ENCODE measurements around the gene CCDC88C. TPM values are rescaled to one million over a fixed set of nuclear protein-coding genes. Genes with fewer than 3 reads are reported as not detected.

The CCDC88C gene
- total and polyA plus RNA-seq, 2 experiments from 2014 or later = 23.6 to 60.7 TPM

DNA sequence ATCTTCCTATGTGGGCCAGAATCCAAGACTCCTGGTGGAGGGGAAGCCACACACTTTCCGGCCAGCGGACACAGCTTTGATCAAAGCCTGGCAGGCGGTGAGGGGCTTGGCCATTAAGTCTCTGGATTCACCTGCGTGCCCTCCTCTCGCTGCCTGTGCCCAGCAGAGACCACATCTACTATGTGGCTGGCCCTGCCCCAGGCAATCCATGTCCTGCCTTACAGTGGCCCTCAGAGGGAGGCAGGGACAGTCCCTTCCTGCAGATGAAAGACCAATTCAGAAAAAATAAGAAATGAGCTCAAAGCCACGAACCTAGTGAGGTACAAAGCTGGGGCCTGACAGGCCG, 90.4 kb downstream of the CCDC88C start (continued):
- TF ChIP-seq EZH2 (IDR thresholded peaks at IDR 0.05; ENCODE audit: low read depth, unreplicated experiment) = no peak
- no peak for TF ChIP-seq ZNF331 (CRISPR knock-in tag; IDR thresholded peaks at IDR 0.05; ENCODE audit: low read depth)
- TF ChIP-seq, protein P1, sequence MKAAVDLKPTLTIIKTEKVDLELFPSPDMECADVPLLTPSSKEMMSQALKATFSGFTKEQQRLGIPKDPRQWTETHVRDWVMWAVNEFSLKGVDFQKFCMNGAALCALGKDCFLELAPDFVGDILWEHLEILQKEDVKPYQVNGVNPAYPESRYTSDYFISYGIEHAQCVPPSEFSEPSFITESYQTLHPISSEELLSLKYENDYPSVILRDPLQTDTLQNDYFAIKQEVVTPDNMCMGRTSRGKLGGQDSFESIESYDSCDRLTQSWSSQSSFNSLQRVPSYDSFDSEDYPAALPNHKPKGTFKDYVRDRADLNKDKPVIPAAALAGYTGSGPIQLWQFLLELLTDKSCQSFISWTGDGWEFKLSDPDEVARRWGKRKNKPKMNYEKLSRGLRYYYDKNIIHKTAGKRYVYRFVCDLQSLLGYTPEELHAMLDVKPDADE (IDR thresholded peaks at IDR 0.05) = no peak
- no peak for TF ChIP-seq STAT1 (IDR thresholded peaks at IDR 0.05; ENCODE audit: unreplicated experiment)
- TF ChIP-seq, protein P2, sequence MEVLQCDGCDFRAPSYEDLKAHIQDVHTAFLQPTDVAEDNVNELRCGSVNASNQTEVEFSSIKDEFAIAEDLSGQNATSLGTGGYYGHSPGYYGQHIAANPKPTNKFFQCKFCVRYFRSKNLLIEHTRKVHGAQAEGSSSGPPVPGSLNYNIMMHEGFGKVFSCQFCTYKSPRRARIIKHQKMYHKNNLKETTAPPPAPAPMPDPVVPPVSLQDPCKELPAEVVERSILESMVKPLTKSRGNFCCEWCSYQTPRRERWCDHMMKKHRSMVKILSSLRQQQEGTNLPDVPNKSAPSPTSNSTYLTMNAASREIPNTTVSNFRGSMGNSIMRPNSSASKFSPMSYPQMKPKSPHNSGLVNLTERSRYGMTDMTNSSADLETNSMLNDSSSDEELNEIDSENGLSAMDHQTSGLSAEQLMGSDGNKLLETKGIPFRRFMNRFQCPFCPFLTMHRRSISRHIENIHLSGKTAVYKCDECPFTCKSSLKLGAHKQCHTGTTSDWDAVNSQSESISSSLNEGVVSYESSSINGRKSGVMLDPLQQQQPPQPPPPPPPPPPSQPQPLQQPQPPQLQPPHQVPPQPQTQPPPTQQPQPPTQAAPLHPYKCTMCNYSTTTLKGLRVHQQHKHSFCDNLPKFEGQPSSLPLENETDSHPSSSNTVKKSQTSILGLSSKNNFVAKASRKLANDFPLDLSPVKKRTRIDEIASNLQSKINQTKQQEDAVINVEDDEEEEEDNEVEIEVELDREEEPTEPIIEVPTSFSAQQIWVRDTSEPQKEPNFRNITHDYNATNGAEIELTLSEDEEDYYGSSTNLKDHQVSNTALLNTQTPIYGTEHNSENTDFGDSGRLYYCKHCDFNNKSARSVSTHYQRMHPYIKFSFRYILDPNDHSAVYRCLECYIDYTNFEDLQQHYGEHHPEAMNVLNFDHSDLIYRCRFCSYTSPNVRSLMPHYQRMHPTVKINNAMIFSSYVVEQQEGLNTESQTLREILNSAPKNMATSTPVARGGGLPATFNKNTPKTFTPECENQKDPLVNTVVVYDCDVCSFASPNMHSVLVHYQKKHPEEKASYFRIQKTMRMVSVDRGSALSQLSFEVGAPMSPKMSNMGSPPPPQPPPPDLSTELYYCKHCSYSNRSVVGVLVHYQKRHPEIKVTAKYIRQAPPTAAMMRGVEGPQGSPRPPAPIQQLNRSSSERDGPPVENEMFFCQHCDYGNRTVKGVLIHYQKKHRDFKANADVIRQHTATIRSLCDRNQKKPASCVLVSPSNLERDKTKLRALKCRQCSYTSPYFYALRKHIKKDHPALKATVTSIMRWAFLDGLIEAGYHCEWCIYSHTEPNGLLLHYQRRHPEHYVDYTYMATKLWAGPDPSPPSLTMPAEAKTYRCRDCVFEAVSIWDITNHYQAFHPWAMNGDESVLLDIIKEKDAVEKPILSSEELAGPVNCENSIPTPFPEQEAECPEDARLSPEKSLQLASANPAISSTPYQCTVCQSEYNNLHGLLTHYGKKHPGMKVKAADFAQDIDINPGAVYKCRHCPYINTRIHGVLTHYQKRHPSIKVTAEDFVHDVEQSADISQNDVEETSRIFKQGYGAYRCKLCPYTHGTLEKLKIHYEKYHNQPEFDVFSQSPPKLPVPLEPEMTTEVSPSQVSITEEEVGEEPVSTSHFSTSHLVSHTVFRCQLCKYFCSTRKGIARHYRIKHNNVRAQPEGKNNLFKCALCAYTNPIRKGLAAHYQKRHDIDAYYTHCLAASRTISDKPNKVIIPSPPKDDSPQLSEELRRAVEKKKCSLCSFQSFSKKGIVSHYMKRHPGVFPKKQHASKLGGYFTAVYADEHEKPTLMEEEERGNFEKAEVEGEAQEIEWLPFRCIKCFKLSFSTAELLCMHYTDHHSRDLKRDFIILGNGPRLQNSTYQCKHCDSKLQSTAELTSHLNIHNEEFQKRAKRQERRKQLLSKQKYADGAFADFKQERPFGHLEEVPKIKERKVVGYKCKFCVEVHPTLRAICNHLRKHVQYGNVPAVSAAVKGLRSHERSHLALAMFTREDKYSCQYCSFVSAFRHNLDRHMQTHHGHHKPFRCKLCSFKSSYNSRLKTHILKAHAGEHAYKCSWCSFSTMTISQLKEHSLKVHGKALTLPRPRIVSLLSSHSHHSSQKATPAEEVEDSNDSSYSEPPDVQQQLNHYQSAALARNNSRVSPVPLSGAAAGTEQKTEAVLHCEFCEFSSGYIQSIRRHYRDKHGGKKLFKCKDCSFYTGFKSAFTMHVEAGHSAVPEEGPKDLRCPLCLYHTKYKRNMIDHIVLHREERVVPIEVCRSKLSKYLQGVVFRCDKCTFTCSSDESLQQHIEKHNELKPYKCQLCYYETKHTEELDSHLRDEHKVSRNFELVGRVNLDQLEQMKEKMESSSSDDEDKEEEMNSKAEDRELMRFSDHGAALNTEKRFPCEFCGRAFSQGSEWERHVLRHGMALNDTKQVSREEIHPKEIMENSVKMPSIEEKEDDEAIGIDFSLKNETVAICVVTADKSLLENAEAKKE (CRISPR knock-in tag; IDR thresholded peaks at IDR 0.05) = no peak
- TF ChIP-seq EZH2phosphoT487 (IDR thresholded peaks at IDR 0.05; ENCODE audit: unreplicated experiment) = no peak

DNA sequence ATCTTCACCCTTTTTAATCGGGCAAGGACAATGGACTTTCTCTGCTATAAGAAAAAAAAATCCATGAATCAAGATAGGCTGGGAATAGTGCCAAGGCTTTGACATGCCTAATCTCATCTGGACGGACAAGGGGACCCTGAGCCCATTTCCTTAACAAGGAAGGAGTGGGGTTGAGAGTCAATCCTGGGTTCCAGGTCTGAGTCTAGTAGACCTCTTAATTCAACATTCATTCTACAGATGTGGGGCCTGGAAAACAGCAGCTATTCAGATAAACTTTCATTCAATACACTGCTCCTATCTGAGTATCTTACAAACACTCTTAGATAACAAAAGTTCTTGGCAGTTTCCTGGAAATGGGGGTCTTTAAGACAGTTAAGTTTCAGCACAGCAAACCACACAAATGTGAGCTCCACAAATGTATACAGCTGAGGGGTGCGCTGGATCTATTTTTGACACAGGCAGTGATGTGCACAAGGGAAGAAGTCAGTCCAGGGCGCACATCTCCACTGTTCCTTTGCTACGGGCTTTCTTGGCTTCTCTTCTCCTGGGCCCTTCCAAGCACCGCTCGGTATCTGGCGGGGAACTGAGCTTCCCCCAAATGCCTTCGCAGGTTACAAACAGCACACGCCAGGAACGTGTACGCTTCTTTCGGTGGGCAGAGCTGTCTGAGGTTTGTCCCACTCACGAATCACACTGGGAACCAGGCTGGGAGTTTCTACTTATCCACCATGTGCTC, 90.9 kb downstream of the CCDC88C start:
- H3K27ac ChIP-seq (ENCODE audit: low read depth) = no peak overlapping the region
- peaks cover 21% of the 10 kb centered on the region for H3K36me3 Mint-ChIP-seq (ENCODE audit: low read depth)
- no peak for ATAC-seq

More for the DNA sequence above, 90.9 kb downstream of the CCDC88C start:
- H3F3A ChIP-seq (replicated peaks; ENCODE audit: low read depth) = no peaks in the 10 kb centered on the region
- peaks cover 9% of the 10 kb centered on the region; the same call in 2 of the 3 replicates for H3K4me1 Mint-ChIP-seq
- H2AFZ ChIP-seq = no peak overlapping the region
- TF ChIP-seq, protein P1 (IDR thresholded peaks at IDR 0.05) = no peak
- TF ChIP-seq STAT1 (IDR thresholded peaks at IDR 0.05; ENCODE audit: unreplicated experiment) = no peak
- no peak for TF ChIP-seq EZH2 (IDR thresholded peaks at IDR 0.05; ENCODE audit: low read depth, unreplicated experiment)
- no peak for TF ChIP-seq CREB1 (CRISPR knock-in tag; IDR thresholded peaks at IDR 0.05; ENCODE audit: low read depth)
- TF ChIP-seq JUNB (IDR thresholded peaks at IDR 0.05; ENCODE audit: unreplicated experiment) = no peak
- no peak for TF ChIP-seq EZH2phosphoT487 (IDR thresholded peaks at IDR 0.05; ENCODE audit: unreplicated experiment)
- TF ChIP-seq ZNF331 (CRISPR knock-in tag; IDR thresholded peaks at IDR 0.05; ENCODE audit: low read depth) = no peak
- TF ChIP-seq ZNF114 (CRISPR knock-in tag; IDR thresholded peaks at IDR 0.05) = no peak
- TF ChIP-seq POLR2AphosphoS5 (IDR thresholded peaks at IDR 0.05; ENCODE audit: low read depth) = no peak
- TF ChIP-seq NANOG (IDR thresholded peaks at IDR 0.05; ENCODE audit: borderline replicate concordance) = no peak
- TF ChIP-seq, protein P3, sequence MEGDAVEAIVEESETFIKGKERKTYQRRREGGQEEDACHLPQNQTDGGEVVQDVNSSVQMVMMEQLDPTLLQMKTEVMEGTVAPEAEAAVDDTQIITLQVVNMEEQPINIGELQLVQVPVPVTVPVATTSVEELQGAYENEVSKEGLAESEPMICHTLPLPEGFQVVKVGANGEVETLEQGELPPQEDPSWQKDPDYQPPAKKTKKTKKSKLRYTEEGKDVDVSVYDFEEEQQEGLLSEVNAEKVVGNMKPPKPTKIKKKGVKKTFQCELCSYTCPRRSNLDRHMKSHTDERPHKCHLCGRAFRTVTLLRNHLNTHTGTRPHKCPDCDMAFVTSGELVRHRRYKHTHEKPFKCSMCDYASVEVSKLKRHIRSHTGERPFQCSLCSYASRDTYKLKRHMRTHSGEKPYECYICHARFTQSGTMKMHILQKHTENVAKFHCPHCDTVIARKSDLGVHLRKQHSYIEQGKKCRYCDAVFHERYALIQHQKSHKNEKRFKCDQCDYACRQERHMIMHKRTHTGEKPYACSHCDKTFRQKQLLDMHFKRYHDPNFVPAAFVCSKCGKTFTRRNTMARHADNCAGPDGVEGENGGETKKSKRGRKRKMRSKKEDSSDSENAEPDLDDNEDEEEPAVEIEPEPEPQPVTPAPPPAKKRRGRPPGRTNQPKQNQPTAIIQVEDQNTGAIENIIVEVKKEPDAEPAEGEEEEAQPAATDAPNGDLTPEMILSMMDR (conservative IDR thresholded peaks at IDR 0.05; ENCODE audit: low read depth in 2 of 2) = no peak
- H3K4me3 Mint-ChIP-seq = no peak overlapping the region
- no peaks in the 10 kb centered on the region for H3K9me2 ChIP-seq (ENCODE audit: insufficient read depth)
- H4K20me1 ChIP-seq (replicated peaks; ENCODE audit: insufficient read depth) = no peaks in the 10 kb centered on the region; the same call in 1 of the 2 replicates
- H3K9me3 Mint-ChIP-seq = no peaks in the 10 kb centered on the region
- H3K79me2 ChIP-seq (replicated peaks; ENCODE audit: insufficient read depth) = no peaks in the 10 kb centered on the region
- H3K27ac Mint-ChIP-seq = no peak overlapping the region
- peaks cover 7% of the 10 kb centered on the region for H3K27me3 Mint-ChIP-seq (ENCODE audit: insufficient read depth, low read depth, poor library complexity)
- H3K36me3 ChIP-seq (ENCODE audit: insufficient read depth) = no peaks in the 10 kb centered on the region; the same call in 1 of the 2 replicates
- H3K4me2 ChIP-seq = no peak overlapping the region
- DNase-seq (ENCODE audit: low spot score) = no peak
- no peaks in the 10 kb centered on the region for H3K27me3 ChIP-seq (ENCODE audit: insufficient read depth)
- no peaks in the 10 kb centered on the region; the same call in 1 of the 2 replicates for H3K4me1 ChIP-seq (ENCODE audit: insufficient read depth)
- H3K4me3 ChIP-seq = no peak overlapping the region
